HepG2 (cell line): ENCODE data around the gene MEIOC. TPM values are rescaled to one million over a fixed set of nuclear protein-coding genes. Genes with fewer than 3 reads are reported as not detected.

Source experiments
- CCDC6 ChIP-seq: sonication (generic); formaldehyde crosslinking; IDR thresholded peaks from 2 replicates; pipeline ENCODE4 v1.8.1; 2022; ENCODE audit warnings: mild to moderate bottlenecking, missing genetic modification reagents, moderate library complexity
- HNF1A ChIP-seq, 2 experiments: sonication (generic) in 1 of 2; formaldehyde crosslinking in 1 of 2; IDR thresholded peaks; 2 replicates each; pipeline versions ENCODE4 v1.4.0 to v1.6.1; 2016 to 2020; ENCODE audit warnings: borderline replicate concordance in 1 of 2, low read depth in 1 of 2, mild to moderate bottlenecking in 1 of 2, missing genetic modification reagents in 1 of 2
- JUNB ChIP-seq: sonication (generic); formaldehyde crosslinking; IDR thresholded peaks from 2 replicates; pipeline ENCODE4 v1.8.0; 2022; ENCODE audit warnings: missing genetic modification reagents, mild to moderate bottlenecking, borderline replicate concordance
- MED13 ChIP-seq: sonication (generic); formaldehyde crosslinking; IDR thresholded peaks from 2 replicates; pipeline ENCODE4 v1.5.0; 2020; ENCODE audit warnings: missing genetic modification reagents
- MTA1 ChIP-seq: sonication (generic); formaldehyde crosslinking; IDR thresholded peaks from 2 replicates; pipeline ENCODE4 v1.4.0; 2020; ENCODE audit warnings: missing genetic modification reagents, mild to moderate bottlenecking, borderline replicate concordance
- TAF1 ChIP-seq: sonication (generic); formaldehyde crosslinking; IDR thresholded peaks from 2 replicates; pipeline ENCODE4 v1.4.0; 2020; ENCODE audit warnings: missing genetic modification reagents
- TBX2 ChIP-seq: sonication (generic); formaldehyde crosslinking; IDR thresholded peaks from 2 replicates; pipeline ENCODE4 v1.5.0; 2020; ENCODE audit warnings: missing genetic modification reagents, mild to moderate bottlenecking, borderline replicate concordance
- THAP11 ChIP-seq: IDR thresholded peaks from 2 replicates; pipeline ENCODE4 v1.6.1; 2016; ENCODE audit warnings: missing biosample characterization, missing genetic modification reagents
- ZBTB38 ChIP-seq: sonication (generic); formaldehyde crosslinking; IDR thresholded peaks from 2 replicates; pipeline ENCODE4 v1.5.1; 2020; ENCODE audit warnings: mild to moderate bottlenecking, missing genetic modification reagents
- ZNF205 ChIP-seq: IDR thresholded peaks from 2 replicates; pipeline ENCODE4 v1.6.1; 2018; ENCODE audit warnings: missing biosample characterization, missing genetic modification reagents
- ZNF225 ChIP-seq: sonication (generic); formaldehyde crosslinking; IDR thresholded peaks from 2 replicates; pipeline ENCODE4 v1.4.0; 2020; ENCODE audit warnings: mild to moderate bottlenecking, missing genetic modification reagents
- ZNF333 ChIP-seq: sonication (generic); formaldehyde crosslinking; IDR thresholded peaks from 2 replicates; pipeline ENCODE4 v1.4.0; 2020; ENCODE audit warnings: mild to moderate bottlenecking, missing genetic modification reagents, borderline replicate concordance
- ZNF343 ChIP-seq: sonication (generic); formaldehyde crosslinking; IDR thresholded peaks from 2 replicates; pipeline ENCODE4 v1.4.0; 2020; ENCODE audit warnings: mild to moderate bottlenecking, missing genetic modification reagents
- ZNF512 ChIP-seq: sonication (generic); formaldehyde crosslinking; IDR thresholded peaks from 2 replicates; pipeline ENCODE4 v1.4.0; 2020; ENCODE audit warnings: mild to moderate bottlenecking, missing genetic modification reagents
- ZNF567 ChIP-seq: sonication (generic); formaldehyde crosslinking; IDR thresholded peaks from 2 replicates; pipeline ENCODE4 v1.8.1; 2023; ENCODE audit warnings: mild to moderate bottlenecking, missing genetic modification reagents, borderline replicate concordance
- ZNF670 ChIP-seq: sonication (generic); formaldehyde crosslinking; IDR thresholded peaks from 2 replicates; pipeline ENCODE4 v1.8.0; 2022; ENCODE audit warnings: mild to moderate bottlenecking, missing genetic modification reagents, borderline replicate concordance
- ZNF746 ChIP-seq: sonication (generic); formaldehyde crosslinking; IDR thresholded peaks from 2 replicates; pipeline ENCODE4 v1.8.0; 2022; ENCODE audit warnings: mild to moderate bottlenecking, missing genetic modification reagents
- ZSCAN9 ChIP-seq: IDR thresholded peaks from 2 replicates; pipeline ENCODE4 v1.6.1; 2016; ENCODE audit warnings: borderline replicate concordance
- polyA plus RNA-seq, 8 experiments: library from polyadenylated mRNA; depleted of rRNA in 3 of 8; stranded (reverse) in 7 of 8; unstranded in 1 of 8; fragments of >200 nt; fragmentation: Illumina TruSeq in 4 of 8; extraction: Trizol in 4 of 8; gene quantifications; 2 replicates each; pipeline versions ENCODE4 v1.2.1 to v1.2.3, GENCODE V29; 2011 to 2016; ENCODE audit warnings: low read depth in 4 of 8, missing spikeins in 1 of 8, mixed read lengths in 1 of 8; ENCODE audit not compliant: insufficient read depth in 1 of 8
- total RNA-seq, 5 experiments: library from RNA; depleted of rRNA; stranded (reverse); fragments of >200 nt; fragmentation: Illumina TruSeq; extraction: Trizol; gene quantifications; 2 replicates each; pipeline ENCODE4 v1.2.3, GENCODE V29; 2016; ENCODE audit warnings: low read depth in 1 of 5
- TF ChIP-seq, protein P1 (sequence below): sonication (generic); formaldehyde crosslinking; IDR thresholded peaks from 2 replicates; pipeline ENCODE4 v1.4.0; 2020; ENCODE audit warnings: missing genetic modification reagents; ENCODE audit errors: not compliant biosample characterization

Gene MEIOC
- total and polyA plus RNA-seq, 2 of the 13 experiments (the other 11 are each of a cell fraction or from before 2014, with no cell fraction given) = 0.04 to 0.15 TPM

DNA sequence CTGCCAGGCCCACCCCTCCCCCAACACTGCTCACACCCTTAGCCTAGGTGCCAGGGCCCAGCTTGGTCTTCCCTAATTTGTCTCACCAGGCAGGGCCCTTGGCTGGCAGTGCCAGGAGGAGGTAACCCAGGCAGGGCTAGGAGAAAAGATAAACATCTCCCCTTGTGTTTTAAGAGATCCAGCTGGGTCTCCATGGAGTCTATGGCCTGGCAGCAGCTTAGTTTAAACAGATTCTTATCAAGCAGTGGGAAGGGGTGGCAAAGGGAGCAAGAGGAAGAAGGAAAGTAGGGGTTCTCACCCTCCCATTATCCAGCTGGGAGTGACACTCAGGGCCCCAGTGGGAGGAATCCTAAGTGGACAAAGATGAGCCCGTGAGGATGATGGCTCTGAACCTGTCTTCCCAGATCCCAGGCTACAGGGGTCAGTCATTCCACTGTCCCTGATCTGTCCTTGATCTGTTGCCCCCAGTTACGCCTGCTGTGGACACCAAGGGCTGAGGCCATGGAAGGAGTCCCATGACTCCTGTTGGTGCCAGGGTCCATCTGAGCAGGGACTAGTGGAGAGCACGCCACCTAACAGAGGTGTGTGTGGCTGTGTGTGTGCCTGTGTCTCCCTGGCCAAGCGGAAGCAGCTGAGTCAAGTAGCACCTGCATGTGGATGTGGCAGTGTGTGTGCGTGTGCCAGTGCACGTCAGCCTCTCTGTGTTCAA, 47.4 kb upstream of the MEIOC start (continued):
- TF ChIP-seq ZNF343 (0 out of 2 replicates have a peak, but pooled peaks have one; percentile 20), ZNF205 (CRISPR knock-in tag) (0 out of 2 replicates have a peak, but pooled peaks have one; percentile 38), MED13 (CRISPR knock-in tag) (no peak), HNF1A (IDR thresholded peaks at IDR 0.05; ENCODE audit: low read depth) (no peak), HNF1A (CRISPR knock-in tag; IDR thresholded peaks at IDR 0.05; ENCODE audit: borderline replicate concordance) (0 out of 2 replicates have a peak, but pooled peaks have one; percentile 13), ZSCAN9 (peak; percentile 20; the same call in 1 of the 2 replicates), TAF1 (CRISPR knock-in tag) (peak; percentile 33; the same call in 1 of the 2 replicates), ZNF567 (0 out of 2 replicates have a peak, but pooled peaks have one; percentile 45), ZBTB38 (CRISPR knock-in tag) (peak; percentile 91; the same call in 1 of the 2 replicates), MTA1 (CRISPR knock-in tag) (peak; percentile 85), ZNF225 (no peak), TBX2 (CRISPR knock-in tag) (peak; percentile 72; the same call in 1 of the 2 replicates), ZNF670 (CRISPR knock-in tag) (0 out of 2 replicates have a peak, but pooled peaks have one; percentile 60), ZNF333 (0 out of 2 replicates have a peak, but pooled peaks have one; percentile 66), JUNB (CRISPR knock-in tag) (no peak), THAP11 (CRISPR knock-in tag) (peak; percentile 27; the same call in 1 of the 2 replicates), ZNF746 (CRISPR knock-in tag) (no peak), ZNF512 (CRISPR knock-in tag) (no peak), CCDC6 (CRISPR knock-in tag) (no peak)
- TF ChIP-seq, protein P1, sequence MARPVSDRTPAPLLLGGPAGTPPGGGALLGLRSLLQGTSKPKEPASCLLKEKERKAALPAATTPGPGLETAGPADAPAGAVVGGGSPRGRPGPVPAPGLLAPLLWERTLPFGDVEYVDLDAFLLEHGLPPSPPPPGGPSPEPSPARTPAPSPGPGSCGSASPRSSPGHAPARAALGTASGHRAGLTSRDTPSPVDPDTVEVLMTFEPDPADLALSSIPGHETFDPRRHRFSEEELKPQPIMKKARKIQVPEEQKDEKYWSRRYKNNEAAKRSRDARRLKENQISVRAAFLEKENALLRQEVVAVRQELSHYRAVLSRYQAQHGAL = no peak
